Measurements from ENCODE around the gene ZNF239.
"Not testable (repeated sequence)": the region's sequence is repeated elsewhere in the genome, so short reads cannot be mapped to it uniquely, and the experiment has no call there.

The ZNF239 gene

DNA sequence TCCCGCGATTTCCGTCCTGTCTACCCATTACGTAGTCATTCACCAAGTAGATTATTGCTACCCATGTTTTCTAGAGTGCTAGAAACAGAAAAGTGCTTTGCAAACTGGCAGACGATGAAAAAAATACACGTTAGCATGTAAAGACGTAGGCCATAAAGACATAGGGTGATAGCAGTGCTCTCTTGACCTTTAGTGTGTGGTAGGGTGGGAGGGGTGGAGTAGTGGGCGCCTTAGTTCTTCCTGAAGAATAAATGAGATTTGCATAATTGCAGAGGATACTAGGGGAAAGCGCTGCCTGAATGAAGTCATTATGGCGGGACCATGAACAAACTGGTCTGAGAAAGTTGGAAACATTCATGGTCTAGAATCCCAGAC lies 32.8 kb upstream of the ZNF239 start:
- ChIA-PET CTCF (interaction anchor here (2.7 kb wide), 1 partner anchor 12 kb away, joined by 10 read pairs; no protein-coding TSS in a partner anchor), POLR2A (no interaction called here)
- no peak for DNase-seq (ENCODE audit: extremely low spot score)
- TF ChIP-seq, protein P1, sequence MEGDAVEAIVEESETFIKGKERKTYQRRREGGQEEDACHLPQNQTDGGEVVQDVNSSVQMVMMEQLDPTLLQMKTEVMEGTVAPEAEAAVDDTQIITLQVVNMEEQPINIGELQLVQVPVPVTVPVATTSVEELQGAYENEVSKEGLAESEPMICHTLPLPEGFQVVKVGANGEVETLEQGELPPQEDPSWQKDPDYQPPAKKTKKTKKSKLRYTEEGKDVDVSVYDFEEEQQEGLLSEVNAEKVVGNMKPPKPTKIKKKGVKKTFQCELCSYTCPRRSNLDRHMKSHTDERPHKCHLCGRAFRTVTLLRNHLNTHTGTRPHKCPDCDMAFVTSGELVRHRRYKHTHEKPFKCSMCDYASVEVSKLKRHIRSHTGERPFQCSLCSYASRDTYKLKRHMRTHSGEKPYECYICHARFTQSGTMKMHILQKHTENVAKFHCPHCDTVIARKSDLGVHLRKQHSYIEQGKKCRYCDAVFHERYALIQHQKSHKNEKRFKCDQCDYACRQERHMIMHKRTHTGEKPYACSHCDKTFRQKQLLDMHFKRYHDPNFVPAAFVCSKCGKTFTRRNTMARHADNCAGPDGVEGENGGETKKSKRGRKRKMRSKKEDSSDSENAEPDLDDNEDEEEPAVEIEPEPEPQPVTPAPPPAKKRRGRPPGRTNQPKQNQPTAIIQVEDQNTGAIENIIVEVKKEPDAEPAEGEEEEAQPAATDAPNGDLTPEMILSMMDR (IDR thresholded peaks at IDR 0.05; ENCODE audit: control extremely low read depth, extremely low read depth, low read depth, missing control alignments) = no peak

DNA sequence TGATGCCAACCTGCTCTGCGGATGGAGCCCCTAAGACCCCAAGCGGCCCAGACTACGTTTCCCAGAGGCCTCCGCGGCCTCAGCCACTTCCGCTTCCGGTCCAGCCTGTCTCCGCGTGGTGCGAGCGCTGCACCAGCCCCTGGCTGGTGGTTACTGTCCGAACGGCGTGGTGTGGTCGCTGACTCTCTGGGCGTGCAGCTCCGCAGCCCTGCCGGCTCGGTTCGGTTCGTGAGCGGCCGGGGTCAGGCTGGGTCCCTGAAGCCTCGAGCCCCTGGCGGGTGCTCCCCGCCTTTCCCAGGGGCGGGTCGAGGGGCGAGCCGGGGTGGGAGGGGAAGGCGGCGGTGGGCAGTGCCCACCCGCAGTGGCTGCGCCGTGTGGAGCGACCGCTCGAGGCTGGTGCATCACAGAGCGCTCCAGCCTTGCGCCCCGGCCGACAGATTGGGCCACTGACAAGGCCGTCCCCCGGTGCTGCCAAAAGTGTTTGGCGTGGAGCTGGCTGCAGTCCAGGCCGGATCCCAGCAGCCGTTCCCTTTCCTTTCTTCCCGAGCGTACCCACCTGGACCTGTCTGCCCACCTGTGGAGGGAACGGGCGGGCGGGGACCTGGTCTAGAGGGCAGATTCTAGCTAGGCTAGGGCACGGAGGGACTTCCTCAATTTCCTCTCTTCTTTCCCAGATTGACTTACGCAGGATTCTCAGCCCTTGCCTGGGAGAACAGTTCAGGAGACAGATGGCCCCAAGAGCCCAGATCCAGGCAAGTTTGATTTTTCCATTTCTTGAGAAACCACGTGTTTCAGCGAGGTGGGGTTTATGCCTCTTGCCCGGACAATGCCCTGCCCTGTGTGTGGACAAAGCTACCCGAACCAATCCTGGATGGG lies 32.1 kb upstream of the ZNF239 start, which contains the start of gene ZNF485:
TSS of gene ZNF485 (plus strand) at position 116 of the 876 bp plus-strand sequence. CDS start at position 729, 613 bp downstream.
- DNase-seq (ENCODE audit: extremely low spot score) = peak; percentile 85
- TF ChIP-seq, protein P1 (IDR thresholded peaks at IDR 0.05; ENCODE audit: control extremely low read depth, extremely low read depth, low read depth, missing control alignments) = no peak
- POLR2A ChIA-PET = no interaction called here
- CTCF ChIA-PET = interaction anchor here (2.7 kb wide), 1 partner anchor 11 kb away, joined by 10 read pairs; no protein-coding TSS in a partner anchor

DNA sequence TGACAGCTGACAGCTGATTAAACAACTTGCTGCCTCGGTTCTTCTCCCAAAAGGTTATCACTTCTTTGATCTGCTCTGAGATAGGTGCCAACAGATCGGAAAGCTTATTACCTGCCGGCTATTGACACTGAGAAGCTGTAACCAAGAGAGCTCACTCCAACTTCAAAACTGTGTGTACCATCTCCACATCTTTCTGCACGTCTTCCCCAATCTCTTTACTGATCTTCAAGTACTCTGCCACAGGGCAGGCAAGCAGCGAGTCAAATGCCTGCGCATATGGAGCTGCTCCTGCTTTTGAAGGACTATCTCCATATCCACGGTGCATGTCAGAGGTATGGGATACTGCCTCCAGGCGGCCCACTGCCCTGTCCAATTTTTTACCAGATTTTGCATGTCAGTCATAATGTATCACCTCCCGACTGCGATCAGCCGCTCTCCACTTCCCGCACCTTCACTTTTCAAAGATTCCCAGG lies 31.5 kb upstream of the ZNF239 start:
- ChIA-PET CTCF (interaction anchor here (2.7 kb wide), 1 partner anchor 11 kb away, joined by 10 read pairs; no protein-coding TSS in a partner anchor), POLR2A (no interaction called here)
- no peak for DNase-seq (ENCODE audit: extremely low spot score)
- TF ChIP-seq, protein P1 (IDR thresholded peaks at IDR 0.05; ENCODE audit: control extremely low read depth, extremely low read depth, low read depth, missing control alignments) = no peak

DNA sequence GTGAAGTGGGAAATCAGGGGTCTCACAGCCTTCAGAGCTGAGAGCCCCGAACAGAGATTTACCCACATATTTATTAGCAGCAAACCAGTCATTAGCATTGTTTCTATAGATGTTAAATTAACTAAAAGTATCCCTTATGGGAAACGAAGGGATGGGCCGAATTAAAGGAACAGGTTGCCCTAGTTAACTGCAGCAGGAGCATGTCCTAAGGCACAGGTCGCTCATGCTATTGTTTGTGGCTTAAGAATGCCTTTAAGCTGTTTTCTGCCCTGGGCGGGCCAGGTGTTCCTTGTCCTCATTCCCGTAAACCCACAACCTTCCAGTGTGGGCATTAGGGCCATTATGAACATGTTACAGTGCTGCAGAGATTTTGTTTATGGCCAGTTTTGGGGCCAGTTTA lies 27.2 kb upstream of the ZNF239 start:
- DNase-seq (ENCODE audit: extremely low spot score); POLR2A ChIA-PET: not testable (repeated sequence)
- CTCF ChIA-PET = interaction anchor here (1.2 to 1.7 kb wide), 2 partner anchors 10 to 11 kb away, joined by 3 to 5 read pairs; no protein-coding TSS in a partner anchor

DNA sequence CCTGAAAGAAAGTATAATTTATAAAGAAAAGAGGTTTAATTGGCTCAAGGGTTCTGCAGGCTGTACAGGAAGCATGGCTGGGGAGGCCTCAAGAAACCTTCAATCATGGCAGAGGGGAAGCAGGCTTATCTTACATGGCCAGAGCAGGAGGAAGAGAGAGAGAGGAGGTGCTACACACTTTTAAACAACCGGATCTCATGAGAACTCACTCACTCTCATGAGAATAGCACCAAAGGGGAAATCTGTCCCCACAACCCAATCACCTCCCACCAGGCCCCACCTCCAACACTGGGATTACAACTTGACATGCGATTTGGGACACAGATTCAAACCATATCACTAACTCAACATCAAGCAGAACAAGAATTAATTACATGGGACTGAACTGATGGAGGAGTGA lies 24.9 kb upstream of the ZNF239 start:
- TF ChIP-seq, protein P1 (IDR thresholded peaks at IDR 0.05; ENCODE audit: control extremely low read depth, extremely low read depth, low read depth, missing control alignments) = no peak
- ChIA-PET CTCF (no interaction called here), POLR2A (no interaction called here)
- DNase-seq (ENCODE audit: extremely low spot score) = no peak

DNA sequence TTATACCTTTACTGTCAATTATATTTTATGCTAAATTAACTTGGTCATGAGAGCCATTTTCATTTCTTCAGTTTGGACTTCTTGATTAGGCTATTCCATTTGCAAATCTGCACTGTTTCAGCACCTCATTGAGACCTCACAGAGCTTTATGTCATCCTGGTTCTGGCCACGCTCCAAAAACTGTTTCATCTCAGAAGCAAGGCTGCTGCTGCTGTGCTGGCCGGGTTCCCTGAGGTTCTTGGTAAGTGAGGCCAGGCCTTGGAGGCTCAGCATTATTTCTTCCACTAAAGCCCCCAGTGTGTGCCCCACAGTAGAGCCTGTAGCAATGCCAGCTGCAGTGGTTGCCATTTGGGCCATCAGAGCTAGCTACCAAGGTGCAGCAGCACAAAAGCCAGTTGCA lies 24.0 kb upstream of the ZNF239 start:
- ChIA-PET CTCF (no interaction called here), POLR2A (no interaction called here)
- DNase-seq (ENCODE audit: extremely low spot score) = no peak
- TF ChIP-seq, protein P1 (IDR thresholded peaks at IDR 0.05; ENCODE audit: control extremely low read depth, extremely low read depth, low read depth, missing control alignments) = no peak

DNA sequence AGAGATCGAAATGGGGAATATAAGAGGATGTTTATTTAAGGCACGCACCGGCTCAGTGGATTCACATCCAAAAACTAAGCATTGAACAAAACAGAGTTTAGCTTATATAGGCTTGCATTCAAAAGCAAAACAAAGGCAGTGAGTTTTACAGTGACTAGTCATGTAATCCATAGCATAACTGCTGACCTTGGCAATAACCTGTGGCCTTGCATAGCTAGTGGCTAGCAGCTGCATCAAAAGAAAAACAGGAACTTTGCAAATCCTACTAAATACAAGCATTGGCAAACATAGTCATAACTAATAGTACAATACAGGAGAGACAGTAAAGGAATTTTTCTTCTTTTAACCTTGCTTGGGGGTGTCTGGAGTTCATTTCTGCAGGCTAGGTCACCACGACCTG lies 22.1 kb upstream of the ZNF239 start:
- ChIA-PET CTCF (interaction anchor here (2.9 kb wide), 1 partner anchor 10 kb away, joined by 10 read pairs; the partner anchor contains the start of gene ZNF485), POLR2A (no interaction called here)
- DNase-seq (ENCODE audit: extremely low spot score) = no peak
- TF ChIP-seq, protein P1 (IDR thresholded peaks at IDR 0.05; ENCODE audit: control extremely low read depth, extremely low read depth, low read depth, missing control alignments) = no peak

All from GM10248 (cell line).